GM18861 (cell line): ENCODE data around the gene RANBP9.

ENCODE experiments used
- ATAC-seq: cut with Tn5 transposase; IDR thresholded peaks from one replicate; pipeline ENCODE4 v1.9.1; 2021; ENCODE audit not compliant: unreplicated experiment

The RANBP9 gene

DNA sequence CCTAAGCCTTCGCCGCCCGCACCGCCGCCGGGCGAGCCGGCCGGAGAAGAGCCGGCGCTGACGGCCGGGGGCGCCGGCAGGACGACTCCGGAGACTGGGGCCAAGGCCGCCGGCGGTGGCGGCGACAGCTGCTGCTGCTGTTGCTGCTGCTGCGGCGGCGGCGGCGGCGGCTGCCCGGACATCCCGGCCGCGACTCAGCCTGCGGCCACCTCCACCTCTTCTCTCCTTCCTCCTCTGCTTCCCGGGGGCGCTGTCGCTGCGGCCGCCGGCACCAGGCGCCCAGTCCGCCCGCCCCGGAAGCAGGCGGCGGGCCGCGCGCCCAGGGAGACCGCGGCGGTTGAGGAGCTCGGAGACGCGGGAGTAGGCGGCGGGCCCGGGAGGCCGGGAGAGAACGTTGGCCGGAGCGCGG, 307 bp downstream of the RANBP9 start:
- ATAC-seq, result peak; percentile 44

DNA sequence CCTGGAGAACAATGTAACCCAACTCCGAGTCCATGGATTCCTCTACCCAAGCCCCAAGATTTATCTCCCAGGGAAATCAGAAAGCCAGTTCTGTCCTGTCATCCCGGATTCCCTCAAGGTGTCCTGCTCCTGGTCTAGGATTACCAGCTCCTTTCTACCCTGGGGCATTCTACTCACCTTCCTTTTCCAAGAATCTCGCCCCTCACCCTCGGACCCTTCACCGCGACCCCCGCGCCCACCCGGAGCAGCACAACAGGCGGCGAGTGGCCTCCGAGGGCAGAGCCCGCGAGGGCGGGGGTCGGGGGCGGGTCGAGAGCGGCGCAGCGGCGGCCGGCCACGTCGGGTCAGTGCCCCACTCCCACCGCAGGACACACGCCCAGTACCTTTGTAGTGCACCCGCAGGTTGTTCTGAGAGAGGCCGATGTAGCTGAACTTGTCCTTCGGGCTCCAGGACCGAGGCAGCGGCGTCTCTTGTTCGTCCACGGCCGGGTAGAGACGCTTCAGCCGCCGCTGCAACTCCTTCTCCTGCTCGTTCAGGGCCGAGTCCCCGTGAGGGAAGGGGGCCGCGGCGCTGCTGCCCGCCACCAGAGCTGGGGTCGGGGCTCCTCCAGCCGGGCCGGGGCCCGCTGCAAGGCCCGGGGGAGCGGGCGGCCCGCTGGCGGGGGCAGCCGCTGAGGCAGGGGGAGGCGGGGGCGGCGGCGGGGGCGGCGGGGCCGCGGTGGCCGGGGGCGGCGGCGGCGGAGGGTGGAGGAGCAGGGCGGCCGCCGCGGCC, 897 bp downstream of the RANBP9 start:
- no peak for ATAC-seq

DNA sequence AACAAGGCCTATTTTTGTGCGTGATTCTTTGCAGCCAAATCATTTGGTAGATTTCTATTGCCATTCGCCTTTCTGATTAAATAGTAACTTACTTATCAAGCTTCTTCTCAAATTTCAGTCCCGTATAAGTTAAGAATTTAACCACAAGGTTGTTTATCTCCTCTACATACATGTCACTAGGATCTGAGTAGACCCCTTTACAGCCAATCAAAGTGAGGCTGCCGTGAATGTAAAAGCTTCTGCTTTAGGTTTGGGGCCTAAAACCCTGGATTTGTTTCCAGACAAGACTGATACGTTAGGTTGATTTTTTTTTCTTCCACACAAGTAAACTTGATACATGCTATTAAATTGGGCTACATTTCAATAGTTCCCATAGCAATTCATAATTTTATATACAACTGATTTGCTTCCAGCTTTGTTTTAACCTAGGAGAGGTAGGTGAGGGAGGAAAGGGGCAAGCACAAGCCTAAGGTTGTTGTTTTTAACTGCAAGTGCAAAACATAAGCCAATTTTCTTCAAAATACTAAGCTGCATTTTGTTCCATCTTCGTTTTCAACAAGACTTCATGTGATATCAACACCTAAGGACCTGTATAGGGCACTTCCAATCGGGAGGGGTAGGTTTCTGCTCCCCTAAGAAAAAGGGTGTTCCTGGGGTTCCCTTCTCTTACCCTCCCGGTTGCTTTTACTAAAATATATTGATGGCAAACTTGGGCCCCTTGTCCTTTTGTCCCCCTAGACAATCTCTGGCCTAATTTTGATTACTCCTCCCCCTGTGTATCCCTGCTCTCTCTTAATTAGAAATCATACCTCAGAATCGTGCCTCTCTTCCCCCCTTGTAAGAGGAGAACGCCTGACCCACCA, 1.7 kb downstream of the RANBP9 start:
- no peak for ATAC-seq

DNA sequence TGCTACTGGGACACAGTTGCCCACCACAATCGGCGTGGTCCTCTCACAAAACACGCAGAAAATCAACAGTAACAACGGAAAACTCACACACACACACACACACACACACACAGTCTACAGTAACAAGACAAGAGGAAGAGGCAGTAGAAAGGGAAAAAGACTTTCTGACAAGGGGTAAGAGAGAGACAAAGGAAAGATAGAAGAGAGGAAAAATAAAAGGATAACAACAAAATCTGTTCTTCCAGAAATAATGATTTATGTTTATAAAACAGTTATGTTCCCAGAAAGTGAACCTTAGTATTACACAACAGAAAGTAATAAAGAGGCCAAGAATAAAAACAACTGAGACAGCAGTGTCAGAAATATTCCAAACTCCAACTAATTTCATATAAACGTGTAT, 2.9 kb downstream of the RANBP9 start:
- ATAC-seq, result no peak

DNA sequence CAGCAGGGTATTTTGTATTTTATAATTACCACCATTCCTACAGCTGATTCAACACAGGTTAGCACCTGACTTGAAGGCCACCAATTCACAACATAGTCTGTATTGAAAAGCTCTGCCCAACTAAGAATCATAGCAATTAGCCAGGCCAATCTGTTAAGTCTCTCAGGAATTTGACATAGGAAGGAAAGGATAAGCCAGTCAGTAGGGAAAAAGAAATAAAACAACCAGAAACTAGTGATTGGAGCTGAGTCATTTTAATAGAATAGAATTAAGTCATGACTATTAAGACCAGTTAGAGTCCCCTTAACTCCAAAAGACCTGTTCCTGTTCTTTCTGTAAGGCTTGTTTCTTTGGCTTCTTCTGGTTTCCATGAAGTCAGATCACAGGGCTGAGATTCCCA, 8.1 kb downstream of the RANBP9 start:
- no peak for ATAC-seq

- ATAC-seq, result peak; percentile 56
These were observed 8.8 kb downstream of the RANBP9 start for GRCh38 chr6:13702809-13703302.

DNA sequence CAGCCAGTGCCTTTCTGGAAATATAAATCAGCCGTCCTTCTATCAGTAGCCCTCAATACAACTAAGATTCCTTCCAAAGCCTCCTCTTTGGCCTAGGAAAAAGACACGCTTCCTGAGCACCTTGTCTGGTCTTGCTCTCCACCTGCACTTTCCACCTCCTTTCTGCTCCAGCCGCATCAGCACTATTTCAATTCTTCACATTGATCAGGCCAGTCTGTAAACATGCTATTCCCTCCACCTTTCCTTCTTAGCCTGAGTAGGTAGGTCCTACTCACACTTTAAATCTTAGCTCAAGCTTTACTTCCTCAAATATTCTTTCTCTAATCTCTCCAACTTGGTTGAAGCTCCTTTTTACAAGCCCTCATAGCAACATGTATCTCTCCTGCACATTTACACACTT, 11.4 kb downstream of the RANBP9 start:
- no peak for ATAC-seq

DNA sequence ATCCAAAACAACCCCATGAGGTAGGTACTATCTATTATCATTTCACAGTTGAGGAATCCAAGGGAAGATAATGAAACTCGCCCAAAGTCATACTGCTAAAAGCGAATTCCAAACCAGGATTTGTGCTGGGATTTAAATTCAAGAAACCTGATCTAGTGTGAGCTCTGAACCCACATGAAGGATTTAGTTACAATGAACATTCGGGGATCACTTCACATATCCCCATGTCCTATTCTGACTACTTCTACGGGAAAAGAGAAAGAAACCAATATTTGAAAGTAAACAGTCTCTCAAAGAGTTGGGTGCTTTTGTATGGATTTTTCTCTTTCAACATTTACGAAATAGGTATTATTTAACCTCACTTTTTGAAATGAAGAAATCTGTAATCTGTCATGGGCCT, 12.9 kb downstream of the RANBP9 start:
- ATAC-seq, result no peak

DNA sequence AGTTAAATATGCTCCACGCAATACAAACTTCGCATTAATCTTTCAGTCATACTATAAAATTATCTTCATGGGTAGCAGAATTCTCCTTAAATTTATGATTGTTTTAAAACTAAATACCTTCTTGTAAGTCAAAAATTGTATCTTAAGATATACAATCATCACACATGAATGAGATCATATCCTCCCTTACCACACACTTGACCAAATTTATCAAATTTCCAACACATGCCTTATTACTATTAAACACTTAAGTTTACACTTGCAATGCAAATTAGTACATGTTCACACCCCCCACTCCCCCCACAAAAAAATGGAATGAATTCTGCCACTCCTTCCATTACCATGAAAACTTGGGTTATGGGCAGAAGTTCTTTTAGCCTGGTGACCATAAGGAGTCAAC, 13.8 kb downstream of the RANBP9 start:
- no peak for ATAC-seq

DNA sequence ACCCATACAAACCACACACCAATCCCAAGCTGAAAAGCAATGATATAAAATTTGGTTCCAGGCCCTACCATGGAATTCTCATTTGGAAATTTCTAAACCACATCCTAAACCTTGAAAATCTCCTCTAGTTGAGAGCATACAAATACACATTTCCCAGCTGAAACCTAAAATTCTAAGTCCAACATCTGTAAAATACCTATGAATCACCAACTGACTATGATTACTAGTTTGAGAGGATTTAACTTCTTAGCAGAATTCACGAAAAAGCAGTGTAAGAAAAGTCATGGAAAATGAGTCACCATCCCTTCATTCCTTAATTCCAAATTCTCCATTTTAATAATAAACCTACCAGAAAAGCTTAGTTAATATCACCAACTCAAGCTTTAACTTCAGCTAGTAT, 15.4 kb downstream of the RANBP9 start:
- ATAC-seq, result no peak

- no peak for ATAC-seq
These were observed 16.4 kb downstream of the RANBP9 start for GRCh38 chr6:13695252-13695651.

GRCh38 chr6:13694562-13694961, 17.1 kb downstream of the RANBP9 start:
- ATAC-seq, result no peak

DNA sequence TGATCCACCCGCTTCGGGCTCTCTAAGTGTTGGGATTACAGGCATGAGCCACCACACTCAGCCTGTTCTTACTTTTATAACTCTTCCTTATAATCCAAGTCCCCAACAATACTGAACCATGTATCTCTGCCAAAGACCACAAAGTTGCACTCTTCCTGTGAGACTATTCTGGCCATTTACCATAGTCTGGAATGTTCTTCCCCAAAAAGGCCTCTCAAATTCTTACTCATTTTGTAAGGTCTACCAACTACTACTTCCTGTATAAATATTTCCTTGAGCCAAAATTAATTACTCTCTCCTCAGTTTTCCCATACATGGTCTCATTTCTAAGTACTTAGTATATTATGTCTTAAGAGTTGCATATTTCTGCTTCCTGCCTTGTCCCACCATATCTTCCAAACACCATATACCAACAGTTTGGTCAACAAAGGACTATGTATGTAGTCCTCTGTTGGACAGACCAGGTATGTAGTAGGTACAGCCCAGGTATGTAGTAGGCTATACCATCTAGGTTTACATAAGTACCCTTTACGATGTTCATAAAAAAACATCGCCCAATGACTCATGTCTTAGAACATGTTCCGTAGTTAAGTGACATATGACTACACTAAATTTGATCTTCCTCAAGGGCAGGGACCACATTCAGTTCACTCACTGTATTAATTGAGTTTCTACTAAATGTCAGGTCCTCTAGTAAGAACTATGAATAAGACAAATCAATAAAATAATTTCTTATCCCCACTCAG, 22.0 kb downstream of the RANBP9 start:
- no peak for ATAC-seq

GRCh38 chr6:13688692-13689196, 22.9 kb downstream of the RANBP9 start:
- ATAC-seq, result no peak

DNA sequence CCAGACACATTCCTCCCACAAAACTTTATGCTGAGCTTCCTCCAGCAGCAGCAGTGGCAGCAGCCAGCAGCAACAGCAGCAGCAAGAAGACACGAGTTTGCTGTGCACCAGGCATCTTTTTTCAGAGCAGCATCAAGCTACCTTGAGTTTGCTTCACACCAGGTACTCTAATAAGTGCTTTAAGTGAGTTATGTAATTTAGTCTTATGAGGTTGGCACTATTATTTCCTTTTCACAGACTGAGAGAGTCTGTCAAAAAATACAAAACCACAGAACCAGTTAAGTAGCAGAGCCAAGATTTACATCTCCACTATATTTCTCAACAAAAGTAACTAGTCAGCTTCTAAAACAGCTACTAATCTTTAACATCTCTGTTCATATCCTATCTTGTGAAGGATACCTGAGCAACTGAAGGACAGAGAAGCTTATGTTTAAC, 23.7 kb downstream of the RANBP9 start:
- no peak for ATAC-seq

DNA sequence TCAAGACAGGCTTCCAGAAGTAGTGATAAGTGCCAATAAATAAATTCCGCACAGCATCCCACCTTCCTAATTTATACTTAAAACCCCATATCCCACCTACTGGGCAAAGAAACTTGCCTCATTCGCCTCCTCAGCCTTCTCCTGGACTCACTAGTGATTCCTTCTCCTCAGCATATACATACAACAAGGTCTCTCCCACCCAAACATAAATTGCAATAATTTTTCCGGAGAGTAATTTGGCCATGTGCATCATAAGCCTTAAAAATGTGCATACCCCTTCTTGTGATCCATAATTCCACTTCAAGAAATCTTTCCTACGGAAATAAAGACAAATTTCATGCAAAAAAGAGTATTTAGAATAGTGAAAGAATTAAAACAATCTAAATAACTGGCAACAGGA, 26.8 kb downstream of the RANBP9 start:
- no peak for ATAC-seq

DNA sequence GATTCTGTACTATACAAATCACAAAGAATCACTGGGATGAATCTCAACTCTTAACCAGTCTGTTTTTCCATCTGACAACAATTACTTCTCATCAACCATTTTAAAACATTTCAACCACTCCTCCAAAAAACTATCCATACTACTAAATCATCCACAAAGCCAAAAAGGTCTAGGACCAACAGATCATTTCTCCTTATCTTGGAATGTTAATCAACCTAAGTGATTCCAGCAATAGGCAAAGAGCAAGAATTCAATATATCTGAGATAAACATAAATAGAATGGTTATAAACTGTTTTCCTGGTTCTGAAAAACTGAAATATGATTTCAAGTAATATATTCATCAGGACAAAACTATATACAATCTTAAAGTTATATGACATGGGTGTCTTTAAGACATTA, 28.6 kb downstream of the RANBP9 start:
- ATAC-seq, result no peak

- ATAC-seq, result no peak
These were observed 29.3 kb downstream of the RANBP9 start for GRCh38 chr6:13682346-13682745.

DNA sequence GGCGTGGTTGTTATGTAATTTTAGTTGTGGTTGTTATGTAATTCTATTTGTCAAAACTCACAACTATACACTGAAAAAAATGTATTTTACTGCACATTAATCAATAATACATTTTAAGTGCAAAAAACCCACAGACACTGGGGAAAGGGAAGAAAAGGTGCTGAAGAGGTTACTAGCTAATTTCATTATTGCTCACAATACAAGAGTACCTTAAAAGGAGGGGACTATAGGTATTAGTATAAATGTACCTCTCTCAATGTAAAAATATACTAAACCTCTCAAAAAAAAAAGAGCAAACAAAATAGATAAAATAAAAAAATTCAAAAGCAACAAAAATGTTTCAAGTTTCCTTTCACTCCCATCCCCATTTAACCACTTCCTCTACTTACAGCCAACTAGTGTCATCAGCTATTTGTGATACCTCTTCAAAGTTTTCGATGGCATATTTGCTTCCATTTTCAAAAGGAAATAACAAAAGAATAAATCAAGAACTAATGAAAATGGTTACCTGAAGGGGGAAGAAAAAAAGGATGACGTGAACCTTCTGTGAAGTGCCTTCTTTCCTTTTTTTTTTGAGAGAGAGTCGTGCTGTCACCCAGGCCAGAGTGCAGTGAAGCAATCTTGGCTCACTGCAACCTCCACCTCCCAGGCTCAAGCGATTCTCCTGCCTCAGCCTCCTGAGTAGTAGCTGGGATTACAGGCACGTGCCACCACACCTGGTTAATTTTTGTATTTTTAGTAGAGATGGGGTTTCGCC, 30.2 kb downstream of the RANBP9 start:
- no peak for ATAC-seq

- ATAC-seq, result no peak
These were observed 31.1 kb downstream of the RANBP9 start for GRCh38 chr6:13680448-13680968.
